Endothelial cell (in vitro differentiated cells): ENCODE measurements around the gene HARBI1. TPM values are rescaled to one million over a fixed set of nuclear protein-coding genes. Genes with fewer than 3 reads are reported as not detected.

Experiments used
- DNase-seq: peaks from one replicate; pipeline ENCODE4 v3.0.0; 2021; ENCODE audit warnings: low spot score
- H3K27ac Mint-ChIP-seq: one replicate; pipeline ENCODE4 v1.8.0; 2021; ENCODE audit warnings: mixed read lengths, inconsistent platforms; ENCODE audit not compliant: unreplicated experiment
- H3K27me3 Mint-ChIP-seq: one replicate; pipeline ENCODE4 v1.8.0; 2021; ENCODE audit warnings: mild to moderate bottlenecking, moderate library complexity, mixed read lengths, inconsistent platforms; ENCODE audit not compliant: unreplicated experiment
- H3K36me3 Mint-ChIP-seq: one replicate; pipeline ENCODE4 v1.8.0; 2021; ENCODE audit warnings: mild to moderate bottlenecking, low read depth, mixed read lengths, inconsistent platforms; ENCODE audit not compliant: unreplicated experiment
- H3K4me1 Mint-ChIP-seq: one replicate; pipeline ENCODE4 v1.8.0; 2021; ENCODE audit warnings: mild to moderate bottlenecking, mixed read lengths, inconsistent platforms; ENCODE audit not compliant: unreplicated experiment
- H3K4me3 Mint-ChIP-seq: one replicate; pipeline ENCODE4 v1.8.0; 2021; ENCODE audit warnings: mild to moderate bottlenecking, mixed read lengths, inconsistent platforms; ENCODE audit not compliant: unreplicated experiment
- H3K9me3 Mint-ChIP-seq: one replicate; pipeline ENCODE4 v1.8.0; 2021; ENCODE audit warnings: mixed read lengths, inconsistent platforms; ENCODE audit not compliant: unreplicated experiment
- CTCF ChIP-seq: fragments of 200-600 bp; sonication (generic); IDR thresholded peaks from one replicate; pipeline ENCODE4 v1.5.0; 2021; ENCODE audit warnings: antibody characterized with exemption; ENCODE audit not compliant: unreplicated experiment
- total RNA-seq: library from RNA; stranded (reverse); fragmentation: NEBNext Ultra II Directional; extraction: Animal tissue kit (Norgen Biotek cat#: 25700); gene quantifications from one replicate; pipeline ENCODE4 v1.2.1, GENCODE V29; 2021; ENCODE audit not compliant: unreplicated experiment

Gene HARBI1
- total RNA-seq, 1 donor from 2014 or later: 6.1 TPM

DNA sequence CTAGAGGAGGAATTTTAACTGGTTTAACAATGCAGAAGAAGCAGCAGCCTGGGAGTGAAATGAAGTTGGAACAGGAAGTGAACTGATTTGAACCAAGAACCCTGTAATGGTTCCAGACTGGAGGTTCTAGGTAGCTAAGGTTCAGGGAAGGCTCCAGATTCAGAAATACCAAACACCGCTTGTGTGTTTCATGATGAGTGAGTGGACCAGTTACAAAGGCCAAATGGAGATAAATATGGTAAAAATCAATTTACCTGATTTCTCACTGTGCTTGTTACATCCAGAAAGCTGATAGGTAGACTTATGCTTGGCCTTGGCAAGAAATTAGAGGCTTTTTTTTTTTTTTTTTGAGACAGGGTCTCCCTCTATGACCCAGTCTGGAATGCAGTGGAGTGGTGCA, 13.2 kb upstream of the HARBI1 start:
- Mint-ChIP-seq H3K27ac (no peak overlapping the region), H3K9me3 (no peaks in the 10 kb centered on the region), H3K36me3 (peaks cover 5% of the 10 kb centered on the region), H3K4me1 (no peaks in the 10 kb centered on the region), H3K27me3 (no peaks in the 10 kb centered on the region), H3K4me3 (no peak overlapping the region)
- TF ChIP-seq CTCF: no peak
- DNase-seq: no peak

DNA sequence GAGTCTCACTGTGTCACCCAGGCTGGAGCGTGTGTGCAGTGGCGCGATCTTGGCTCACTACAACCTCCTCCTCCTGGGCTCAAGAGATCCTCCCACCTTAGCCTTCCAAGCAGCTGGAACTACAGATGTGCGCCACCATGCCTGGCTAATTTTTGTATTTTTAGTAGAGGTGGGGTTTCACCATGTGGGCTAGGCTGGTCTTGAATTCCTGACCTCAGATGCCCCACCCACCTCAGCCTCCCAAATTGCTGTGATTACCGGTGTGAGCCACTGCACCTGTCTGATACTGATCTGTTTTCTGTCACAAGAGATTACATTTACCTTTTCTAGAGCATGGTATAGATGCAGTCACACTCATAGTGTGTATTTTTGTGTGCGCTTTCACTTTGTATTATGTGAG, 11.9 kb upstream of the HARBI1 start:
- no peak overlapping the region for H3K27ac Mint-ChIP-seq
- no peaks in the 10 kb centered on the region for H3K27me3 Mint-ChIP-seq
- peaks cover 5% of the 10 kb centered on the region for H3K36me3 Mint-ChIP-seq
- no peaks in the 10 kb centered on the region for H3K4me1 Mint-ChIP-seq
- no peaks in the 10 kb centered on the region for H3K9me3 Mint-ChIP-seq
- DNase-seq: no peak
- TF ChIP-seq CTCF: no peak
- H3K4me3 Mint-ChIP-seq: no peak overlapping the region

DNA sequence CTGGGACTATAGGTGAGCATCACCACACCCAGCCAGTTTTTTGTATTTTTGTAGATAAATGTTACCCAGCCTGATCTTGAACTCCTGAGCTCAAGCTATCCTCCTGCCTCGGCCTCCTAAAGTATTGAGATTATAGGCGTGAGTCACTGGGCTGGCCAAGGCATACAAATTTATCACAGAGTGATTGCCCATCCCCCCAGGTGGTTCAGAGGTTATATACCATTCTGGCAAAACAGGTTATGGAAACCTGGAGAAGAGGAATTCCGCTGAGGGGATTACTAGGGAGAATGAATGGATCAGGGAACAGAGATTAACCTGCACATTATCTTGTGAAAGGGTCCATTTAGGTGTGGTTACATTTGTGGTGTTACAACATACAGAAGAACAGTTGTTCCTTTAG, 8.4 kb upstream of the HARBI1 start:
- Mint-ChIP-seq H3K36me3 (peaks cover 9% of the 10 kb centered on the region), H3K4me3 (peak overlapping the region; percentile 22), H3K27me3 (peaks cover 1% of the 10 kb centered on the region), H3K9me3 (no peaks in the 10 kb centered on the region), H3K4me1 (no peaks in the 10 kb centered on the region), H3K27ac (no peak overlapping the region)
- DNase-seq: no peak
- TF ChIP-seq CTCF: no peak

- peak overlapping the region; percentile 80 for H3K4me3 Mint-ChIP-seq
- peaks cover 12% of the 10 kb centered on the region for H3K4me1 Mint-ChIP-seq
Observed at GRCh38 chr11:46618837-46619236, 1.8 kb upstream of the HARBI1 start.

GRCh38 chr11:46617972-46618314, 916 bp upstream of the HARBI1 start:
- Mint-ChIP-seq H3K4me1 (peaks cover 12% of the 10 kb centered on the region), H3K27ac (peak overlapping the region; percentile 100), H3K36me3 (peaks cover 4% of the 10 kb centered on the region), H3K4me3 (peak overlapping the region; percentile 97), H3K9me3 (no peaks in the 10 kb centered on the region), H3K27me3 (peaks cover 5% of the 10 kb centered on the region)
- DNase-seq: no peak
- TF ChIP-seq CTCF: no peak

More at GRCh38 chr11:46618837-46619236, 1.8 kb upstream of the HARBI1 start:
- H3K27ac Mint-ChIP-seq: peak overlapping the region; percentile 74
- no peak for TF ChIP-seq CTCF
- H3K27me3 Mint-ChIP-seq: peaks cover 5% of the 10 kb centered on the region
- no peak for DNase-seq
- H3K36me3 Mint-ChIP-seq: peaks cover 4% of the 10 kb centered on the region
- H3K9me3 Mint-ChIP-seq: no peaks in the 10 kb centered on the region
